ENCODE data around the gene DHX16.

The DHX16 gene

GRCh38 chr6:30707281-30707850 is 34.6 kb upstream of the DHX16 start:
- no peak overlapping the region for H3K4me3 ChIP-seq (ENCODE audit: control insufficient read depth, low read depth, low read length)
- no peak for DNase-seq (ENCODE audit: low read depth)
- TF ChIP-seq, protein P1, sequence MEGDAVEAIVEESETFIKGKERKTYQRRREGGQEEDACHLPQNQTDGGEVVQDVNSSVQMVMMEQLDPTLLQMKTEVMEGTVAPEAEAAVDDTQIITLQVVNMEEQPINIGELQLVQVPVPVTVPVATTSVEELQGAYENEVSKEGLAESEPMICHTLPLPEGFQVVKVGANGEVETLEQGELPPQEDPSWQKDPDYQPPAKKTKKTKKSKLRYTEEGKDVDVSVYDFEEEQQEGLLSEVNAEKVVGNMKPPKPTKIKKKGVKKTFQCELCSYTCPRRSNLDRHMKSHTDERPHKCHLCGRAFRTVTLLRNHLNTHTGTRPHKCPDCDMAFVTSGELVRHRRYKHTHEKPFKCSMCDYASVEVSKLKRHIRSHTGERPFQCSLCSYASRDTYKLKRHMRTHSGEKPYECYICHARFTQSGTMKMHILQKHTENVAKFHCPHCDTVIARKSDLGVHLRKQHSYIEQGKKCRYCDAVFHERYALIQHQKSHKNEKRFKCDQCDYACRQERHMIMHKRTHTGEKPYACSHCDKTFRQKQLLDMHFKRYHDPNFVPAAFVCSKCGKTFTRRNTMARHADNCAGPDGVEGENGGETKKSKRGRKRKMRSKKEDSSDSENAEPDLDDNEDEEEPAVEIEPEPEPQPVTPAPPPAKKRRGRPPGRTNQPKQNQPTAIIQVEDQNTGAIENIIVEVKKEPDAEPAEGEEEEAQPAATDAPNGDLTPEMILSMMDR (conservative IDR thresholded peaks at IDR 0.05; ENCODE audit: control insufficient read depth, insufficient read depth, low read depth, low read length), result no peak

DNA sequence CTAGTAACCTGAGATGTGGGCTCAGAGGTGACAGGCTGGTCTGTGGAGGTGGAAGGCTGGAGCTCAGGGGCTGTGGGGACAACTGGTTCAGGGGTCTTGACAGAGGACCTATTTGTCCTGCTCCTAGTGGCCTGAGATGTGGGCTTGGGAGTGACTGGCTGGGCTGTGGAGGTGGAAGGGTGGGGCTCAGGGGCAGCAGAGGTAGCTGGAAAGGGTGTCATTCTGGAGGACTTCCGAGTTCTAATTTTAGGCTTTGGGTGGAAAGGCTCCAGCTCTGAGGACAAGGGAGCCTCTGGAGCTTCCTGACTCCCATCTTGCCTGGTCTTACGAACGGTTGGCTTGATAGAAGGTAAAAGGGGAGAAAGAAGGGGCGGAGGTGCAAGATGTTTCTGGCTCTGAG is 32.8 kb upstream of the DHX16 start:
- H3K4me3 ChIP-seq (ENCODE audit: control insufficient read depth, low read depth, low read length), result no peak overlapping the region
- TF ChIP-seq, protein P1 (conservative IDR thresholded peaks at IDR 0.05; ENCODE audit: control insufficient read depth, insufficient read depth, low read depth, low read length), result no peak
- DNase-seq (ENCODE audit: low read depth), result no peak

DNA sequence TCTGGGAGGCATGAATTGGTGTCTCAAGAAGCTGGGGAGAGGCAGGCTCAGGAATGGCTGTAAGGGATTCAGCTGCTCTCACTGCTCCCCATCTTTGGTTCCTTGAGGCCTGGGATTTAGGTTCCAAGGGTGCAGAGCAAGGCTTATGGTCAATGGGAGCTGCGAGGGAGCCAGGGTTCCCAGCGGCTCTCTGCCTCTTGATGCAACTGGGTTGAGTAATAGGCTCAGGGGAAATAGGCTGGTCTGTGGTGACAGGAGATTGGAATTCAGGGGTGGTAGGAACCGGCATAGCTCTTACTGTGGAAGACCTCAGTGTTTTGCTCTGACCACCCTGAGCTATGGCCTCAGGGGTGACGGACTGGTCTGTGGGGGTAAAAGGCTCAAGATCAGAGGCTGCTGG is 31.0 kb upstream of the DHX16 start:
- no peak for DNase-seq (ENCODE audit: low read depth)
- TF ChIP-seq, protein P1 (conservative IDR thresholded peaks at IDR 0.05; ENCODE audit: control insufficient read depth, insufficient read depth, low read depth, low read length), result no peak
- no peak overlapping the region for H3K4me3 ChIP-seq (ENCODE audit: control insufficient read depth, low read depth, low read length)

- no peak overlapping the region for H3K4me3 ChIP-seq (ENCODE audit: control insufficient read depth, low read depth, low read length)
- no peak for DNase-seq (ENCODE audit: low read depth)
- TF ChIP-seq, protein P1 (conservative IDR thresholded peaks at IDR 0.05; ENCODE audit: control insufficient read depth, insufficient read depth, low read depth, low read length), result no peak
Measured at GRCh38 chr6:30703011-30703410, 30.2 kb upstream of the DHX16 start.

DNA sequence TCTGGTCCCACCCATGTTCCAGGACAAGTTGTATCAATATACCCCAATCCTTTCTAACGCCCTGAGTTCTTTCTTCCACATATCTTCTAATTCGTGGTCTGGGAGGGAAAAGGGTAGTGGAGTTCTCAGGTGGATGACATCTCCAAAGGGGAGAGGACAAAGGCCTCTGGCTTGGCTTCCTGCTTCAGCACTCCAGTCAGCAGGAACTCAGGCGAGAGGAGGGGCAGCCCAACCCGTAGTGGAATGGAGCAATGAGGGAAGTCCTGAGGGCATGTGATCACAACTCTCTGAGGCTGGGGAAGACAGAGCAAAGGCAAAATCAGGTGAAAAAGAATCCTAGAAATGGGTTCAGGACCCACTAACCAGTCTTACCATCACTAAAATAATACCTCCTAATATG is 27.5 kb upstream of the DHX16 start:
- H3K4me3 ChIP-seq (ENCODE audit: control insufficient read depth, low read depth, low read length), result no peak overlapping the region
- DNase-seq (ENCODE audit: low read depth), result no peak
- TF ChIP-seq, protein P1 (conservative IDR thresholded peaks at IDR 0.05; ENCODE audit: control insufficient read depth, insufficient read depth, low read depth, low read length), result no peak

GRCh38 chr6:30696432-30696831 is 23.6 kb upstream of the DHX16 start:
- TF ChIP-seq, protein P1 (conservative IDR thresholded peaks at IDR 0.05; ENCODE audit: control insufficient read depth, insufficient read depth, low read depth, low read length), result no peak
- no peak overlapping the region for H3K4me3 ChIP-seq (ENCODE audit: control insufficient read depth, low read depth, low read length)
- no peak for DNase-seq (ENCODE audit: low read depth)

Measured in fibroblast of mammary gland (primary cell).